HepG2 (cell line): ENCODE results near the gene EPO. TPM values are rescaled to one million over a fixed set of nuclear protein-coding genes. Genes with fewer than 3 reads are reported as not detected.

Experiments used
- BCL6 ChIP-seq: IDR thresholded peaks from 2 replicates; pipeline ENCODE4 v1.6.1; 2016; ENCODE audit warnings: missing genetic modification reagents, missing compliant biosample characterization
- CAMTA2 ChIP-seq: sonication (generic); formaldehyde crosslinking; IDR thresholded peaks from 2 replicates; pipeline ENCODE4 v1.4.0; 2020; ENCODE audit warnings: mild to moderate bottlenecking, missing genetic modification reagents, borderline replicate concordance
- GFI1 ChIP-seq: sonication (generic); formaldehyde crosslinking; IDR thresholded peaks from 2 replicates; pipeline ENCODE4 v1.5.0; 2020; ENCODE audit warnings: missing genetic modification reagents, mild to moderate bottlenecking, borderline replicate concordance
- KDM2A ChIP-seq: sonication (generic); formaldehyde crosslinking; IDR thresholded peaks from 2 replicates; pipeline ENCODE4 v1.4.0; 2020; ENCODE audit warnings: low read depth, missing genetic modification reagents, borderline replicate concordance
- RCOR2 ChIP-seq: IDR thresholded peaks from 2 replicates; pipeline ENCODE4 v1.6.1; 2016; ENCODE audit warnings: missing biosample characterization, missing genetic modification reagents
- SALL1 ChIP-seq: sonication (generic); formaldehyde crosslinking; IDR thresholded peaks from 2 replicates; pipeline ENCODE4 v1.8.0; 2022; ENCODE audit warnings: mild to moderate bottlenecking, missing genetic modification reagents
- SMARCE1 ChIP-seq: fragments of 450-650 bp; IDR thresholded peaks from 2 replicates; pipeline ENCODE4 v1.6.1; 2017; ENCODE audit warnings: borderline replicate concordance
- ZNF558 ChIP-seq: sonication (generic); formaldehyde crosslinking; IDR thresholded peaks from 2 replicates; pipeline ENCODE4 v1.9.0; 2022; ENCODE audit warnings: mild to moderate bottlenecking, missing genetic modification reagents, borderline replicate concordance
- ZNF589 ChIP-seq: sonication (generic); formaldehyde crosslinking; conservative IDR thresholded peaks from 2 replicates; pipeline ENCODE4 v1.8.0; 2022; ENCODE audit warnings: mild to moderate bottlenecking, moderate library complexity, missing genetic modification reagents
- ZNF615 ChIP-seq: sonication (generic); formaldehyde crosslinking; IDR thresholded peaks from 2 replicates; pipeline ENCODE4 v1.5.0; 2020; ENCODE audit warnings: mild to moderate bottlenecking, missing genetic modification reagents, borderline replicate concordance
- polyA plus RNA-seq, 8 experiments: library from polyadenylated mRNA; depleted of rRNA in 3 of 8; stranded (reverse) in 7 of 8; unstranded in 1 of 8; fragments of >200 nt; fragmentation: Illumina TruSeq in 4 of 8; extraction: Trizol in 4 of 8; gene quantifications; 2 replicates each; pipeline versions ENCODE4 v1.2.1 to v1.2.3, GENCODE V29; 2011 to 2016; ENCODE audit warnings: low read depth in 4 of 8, missing spikeins in 1 of 8, mixed read lengths in 1 of 8; ENCODE audit not compliant: insufficient read depth in 1 of 8
- total RNA-seq, 5 experiments: library from RNA; depleted of rRNA; stranded (reverse); fragments of >200 nt; fragmentation: Illumina TruSeq; extraction: Trizol; gene quantifications; 2 replicates each; pipeline ENCODE4 v1.2.3, GENCODE V29; 2016; ENCODE audit warnings: low read depth in 1 of 5
- TF ChIP-seq, protein P1 (sequence below): IDR thresholded peaks from 2 replicates; pipeline ENCODE4 v1.6.1; 2016; ENCODE audit warnings: low read depth, borderline replicate concordance
- TF ChIP-seq, protein P2 (sequence below): sonication (generic); formaldehyde crosslinking; IDR thresholded peaks from 2 replicates; pipeline ENCODE4 v1.4.0; 2020; ENCODE audit warnings: missing genetic modification reagents, borderline replicate concordance
- TF ChIP-seq, protein P3 (sequence below): sonication (generic); formaldehyde crosslinking; conservative IDR thresholded peaks from 2 replicates; pipeline ENCODE4 v1.4.0; 2020; ENCODE audit warnings: missing genetic modification reagents
- TF ChIP-seq, protein P4 (sequence below): sonication (generic); formaldehyde crosslinking; IDR thresholded peaks from 2 replicates; pipeline ENCODE4 v1.4.0; 2020; ENCODE audit warnings: missing genetic modification reagents
- TF ChIP-seq, protein P5 (sequence below): sonication (generic); formaldehyde crosslinking; IDR thresholded peaks from 2 replicates; pipeline ENCODE4 v1.8.0; 2022; ENCODE audit warnings: mild to moderate bottlenecking, missing genetic modification reagents
- TF ChIP-seq, protein P6 (sequence below): sonication (generic); formaldehyde crosslinking; IDR thresholded peaks from 2 replicates; pipeline ENCODE4 v1.5.1; 2020; ENCODE audit warnings: mild to moderate bottlenecking, missing genetic modification reagents, borderline replicate concordance

Gene EPO
- total and polyA plus RNA-seq, 2 of the 13 experiments (the other 11 are each of a cell fraction or from before 2014, with no cell fraction given): 10.3 to 25.7 TPM

DNA sequence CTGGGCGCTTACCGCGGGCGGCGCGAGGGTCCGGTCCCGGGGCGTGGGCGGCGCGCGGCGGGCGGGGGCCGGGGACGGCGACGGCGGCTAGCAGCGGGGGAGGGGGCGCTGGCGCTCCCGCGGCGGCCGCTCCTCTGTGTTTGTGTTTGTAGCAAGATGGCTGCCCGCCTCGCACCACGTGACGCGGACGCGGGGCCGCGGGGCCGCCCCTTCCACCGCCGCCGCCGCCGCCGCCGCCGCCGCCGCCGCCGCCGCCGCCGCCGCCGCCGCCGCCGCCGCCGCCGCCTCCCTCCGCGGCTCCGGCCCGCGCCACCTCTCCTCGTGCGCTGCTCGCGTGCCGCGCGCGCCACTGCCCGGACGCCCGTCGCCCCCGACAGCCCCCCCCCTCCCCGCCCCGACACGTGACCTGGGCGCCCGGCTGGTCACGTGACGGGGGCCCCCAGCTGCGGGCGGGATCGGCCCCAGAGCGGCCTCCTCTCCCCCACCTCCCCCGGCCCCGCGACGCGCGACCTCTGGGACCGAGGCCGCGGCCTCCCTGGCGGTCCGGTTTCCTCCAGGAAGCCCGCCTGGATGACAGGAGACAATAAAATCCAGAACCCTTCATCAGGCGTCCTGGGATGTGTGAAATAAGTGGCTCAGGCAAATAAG, 26.0 kb upstream of the EPO start, which contains the start of gene GIGYF1 (continued):
- TF ChIP-seq CAMTA2 (CRISPR knock-in tag) (no peak), ZNF558 (CRISPR knock-in tag) (0 out of 2 replicates have a peak, but pooled peaks have one; percentile 5), RCOR2 (0 out of 2 replicates have a peak, but pooled peaks have one; percentile 44), ZNF615 (CRISPR knock-in tag) (0 out of 2 replicates have a peak, but pooled peaks have one; percentile 67), ZNF589 (CRISPR knock-in tag) (no peak), SMARCE1 (no peak), KDM2A (CRISPR knock-in tag) (peak; percentile 49; the same call in 1 of the 2 replicates), BCL6 (CRISPR knock-in tag) (no peak), GFI1 (CRISPR knock-in tag) (0 out of 2 replicates have a peak, but pooled peaks have one; percentile 37), SALL1 (CRISPR knock-in tag) (peak; percentile 42)
- TF ChIP-seq, protein P1, sequence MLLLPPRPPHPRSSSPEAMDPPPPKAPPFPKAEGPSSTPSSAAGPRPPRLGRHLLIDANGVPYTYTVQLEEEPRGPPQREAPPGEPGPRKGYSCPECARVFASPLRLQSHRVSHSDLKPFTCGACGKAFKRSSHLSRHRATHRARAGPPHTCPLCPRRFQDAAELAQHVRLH (CRISPR knock-in tag): no peak
- TF ChIP-seq, protein P2, sequence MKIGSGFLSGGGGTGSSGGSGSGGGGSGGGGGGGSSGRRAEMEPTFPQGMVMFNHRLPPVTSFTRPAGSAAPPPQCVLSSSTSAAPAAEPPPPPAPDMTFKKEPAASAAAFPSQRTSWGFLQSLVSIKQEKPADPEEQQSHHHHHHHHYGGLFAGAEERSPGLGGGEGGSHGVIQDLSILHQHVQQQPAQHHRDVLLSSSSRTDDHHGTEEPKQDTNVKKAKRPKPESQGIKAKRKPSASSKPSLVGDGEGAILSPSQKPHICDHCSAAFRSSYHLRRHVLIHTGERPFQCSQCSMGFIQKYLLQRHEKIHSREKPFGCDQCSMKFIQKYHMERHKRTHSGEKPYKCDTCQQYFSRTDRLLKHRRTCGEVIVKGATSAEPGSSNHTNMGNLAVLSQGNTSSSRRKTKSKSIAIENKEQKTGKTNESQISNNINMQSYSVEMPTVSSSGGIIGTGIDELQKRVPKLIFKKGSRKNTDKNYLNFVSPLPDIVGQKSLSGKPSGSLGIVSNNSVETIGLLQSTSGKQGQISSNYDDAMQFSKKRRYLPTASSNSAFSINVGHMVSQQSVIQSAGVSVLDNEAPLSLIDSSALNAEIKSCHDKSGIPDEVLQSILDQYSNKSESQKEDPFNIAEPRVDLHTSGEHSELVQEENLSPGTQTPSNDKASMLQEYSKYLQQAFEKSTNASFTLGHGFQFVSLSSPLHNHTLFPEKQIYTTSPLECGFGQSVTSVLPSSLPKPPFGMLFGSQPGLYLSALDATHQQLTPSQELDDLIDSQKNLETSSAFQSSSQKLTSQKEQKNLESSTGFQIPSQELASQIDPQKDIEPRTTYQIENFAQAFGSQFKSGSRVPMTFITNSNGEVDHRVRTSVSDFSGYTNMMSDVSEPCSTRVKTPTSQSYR (CRISPR knock-in tag): peak; percentile 51
- TF ChIP-seq, protein P3, sequence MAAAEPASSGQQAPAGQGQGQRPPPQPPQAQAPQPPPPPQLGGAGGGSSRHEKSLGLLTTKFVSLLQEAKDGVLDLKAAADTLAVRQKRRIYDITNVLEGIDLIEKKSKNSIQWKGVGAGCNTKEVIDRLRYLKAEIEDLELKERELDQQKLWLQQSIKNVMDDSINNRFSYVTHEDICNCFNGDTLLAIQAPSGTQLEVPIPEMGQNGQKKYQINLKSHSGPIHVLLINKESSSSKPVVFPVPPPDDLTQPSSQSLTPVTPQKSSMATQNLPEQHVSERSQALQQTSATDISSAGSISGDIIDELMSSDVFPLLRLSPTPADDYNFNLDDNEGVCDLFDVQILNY (CRISPR knock-in tag): no peak
- TF ChIP-seq, protein P4, sequence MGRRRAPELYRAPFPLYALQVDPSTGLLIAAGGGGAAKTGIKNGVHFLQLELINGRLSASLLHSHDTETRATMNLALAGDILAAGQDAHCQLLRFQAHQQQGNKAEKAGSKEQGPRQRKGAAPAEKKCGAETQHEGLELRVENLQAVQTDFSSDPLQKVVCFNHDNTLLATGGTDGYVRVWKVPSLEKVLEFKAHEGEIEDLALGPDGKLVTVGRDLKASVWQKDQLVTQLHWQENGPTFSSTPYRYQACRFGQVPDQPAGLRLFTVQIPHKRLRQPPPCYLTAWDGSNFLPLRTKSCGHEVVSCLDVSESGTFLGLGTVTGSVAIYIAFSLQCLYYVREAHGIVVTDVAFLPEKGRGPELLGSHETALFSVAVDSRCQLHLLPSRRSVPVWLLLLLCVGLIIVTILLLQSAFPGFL (CRISPR knock-in tag): no peak
- TF ChIP-seq, protein P5, sequence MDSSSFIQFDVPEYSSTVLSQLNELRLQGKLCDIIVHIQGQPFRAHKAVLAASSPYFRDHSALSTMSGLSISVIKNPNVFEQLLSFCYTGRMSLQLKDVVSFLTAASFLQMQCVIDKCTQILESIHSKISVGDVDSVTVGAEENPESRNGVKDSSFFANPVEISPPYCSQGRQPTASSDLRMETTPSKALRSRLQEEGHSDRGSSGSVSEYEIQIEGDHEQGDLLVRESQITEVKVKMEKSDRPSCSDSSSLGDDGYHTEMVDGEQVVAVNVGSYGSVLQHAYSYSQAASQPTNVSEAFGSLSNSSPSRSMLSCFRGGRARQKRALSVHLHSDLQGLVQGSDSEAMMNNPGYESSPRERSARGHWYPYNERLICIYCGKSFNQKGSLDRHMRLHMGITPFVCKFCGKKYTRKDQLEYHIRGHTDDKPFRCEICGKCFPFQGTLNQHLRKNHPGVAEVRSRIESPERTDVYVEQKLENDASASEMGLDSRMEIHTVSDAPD: no peak
- TF ChIP-seq, protein P6, sequence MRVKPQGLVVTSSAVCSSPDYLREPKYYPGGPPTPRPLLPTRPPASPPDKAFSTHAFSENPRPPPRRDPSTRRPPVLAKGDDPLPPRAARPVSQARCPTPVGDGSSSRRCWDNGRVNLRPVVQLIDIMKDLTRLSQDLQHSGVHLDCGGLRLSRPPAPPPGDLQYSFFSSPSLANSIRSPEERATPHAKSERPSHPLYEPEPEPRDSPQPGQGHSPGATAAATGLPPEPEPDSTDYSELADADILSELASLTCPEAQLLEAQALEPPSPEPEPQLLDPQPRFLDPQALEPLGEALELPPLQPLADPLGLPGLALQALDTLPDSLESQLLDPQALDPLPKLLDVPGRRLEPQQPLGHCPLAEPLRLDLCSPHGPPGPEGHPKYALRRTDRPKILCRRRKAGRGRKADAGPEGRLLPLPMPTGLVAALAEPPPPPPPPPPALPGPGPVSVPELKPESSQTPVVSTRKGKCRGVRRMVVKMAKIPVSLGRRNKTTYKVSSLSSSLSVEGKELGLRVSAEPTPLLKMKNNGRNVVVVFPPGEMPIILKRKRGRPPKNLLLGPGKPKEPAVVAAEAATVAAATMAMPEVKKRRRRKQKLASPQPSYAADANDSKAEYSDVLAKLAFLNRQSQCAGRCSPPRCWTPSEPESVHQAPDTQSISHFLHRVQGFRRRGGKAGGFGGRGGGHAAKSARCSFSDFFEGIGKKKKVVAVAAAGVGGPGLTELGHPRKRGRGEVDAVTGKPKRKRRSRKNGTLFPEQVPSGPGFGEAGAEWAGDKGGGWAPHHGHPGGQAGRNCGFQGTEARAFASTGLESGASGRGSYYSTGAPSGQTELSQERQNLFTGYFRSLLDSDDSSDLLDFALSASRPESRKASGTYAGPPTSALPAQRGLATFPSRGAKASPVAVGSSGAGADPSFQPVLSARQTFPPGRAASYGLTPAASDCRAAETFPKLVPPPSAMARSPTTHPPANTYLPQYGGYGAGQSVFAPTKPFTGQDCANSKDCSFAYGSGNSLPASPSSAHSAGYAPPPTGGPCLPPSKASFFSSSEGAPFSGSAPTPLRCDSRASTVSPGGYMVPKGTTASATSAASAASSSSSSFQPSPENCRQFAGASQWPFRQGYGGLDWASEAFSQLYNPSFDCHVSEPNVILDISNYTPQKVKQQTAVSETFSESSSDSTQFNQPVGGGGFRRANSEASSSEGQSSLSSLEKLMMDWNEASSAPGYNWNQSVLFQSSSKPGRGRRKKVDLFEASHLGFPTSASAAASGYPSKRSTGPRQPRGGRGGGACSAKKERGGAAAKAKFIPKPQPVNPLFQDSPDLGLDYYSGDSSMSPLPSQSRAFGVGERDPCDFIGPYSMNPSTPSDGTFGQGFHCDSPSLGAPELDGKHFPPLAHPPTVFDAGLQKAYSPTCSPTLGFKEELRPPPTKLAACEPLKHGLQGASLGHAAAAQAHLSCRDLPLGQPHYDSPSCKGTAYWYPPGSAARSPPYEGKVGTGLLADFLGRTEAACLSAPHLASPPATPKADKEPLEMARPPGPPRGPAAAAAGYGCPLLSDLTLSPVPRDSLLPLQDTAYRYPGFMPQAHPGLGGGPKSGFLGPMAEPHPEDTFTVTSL: no peak
